Cerebellar cortex (tissue), 1 donor: ENCODE data around the gene BSG.

Experiments
- DNase-seq: peaks from one replicate; pipeline ENCODE4 v3.0.0-alpha.2; 2015; ENCODE audit warnings: low spot score

The BSG gene

GRCh38 chr19:540867-541637 is 31.3 kb upstream of the BSG start:
- DNase-seq = no peak

GRCh38 chr19:541699-542098 is 30.7 kb upstream of the BSG start:
- DNase-seq = no peak

- DNase-seq = no peak
Observed at GRCh38 chr19:542173-542866, 30.1 kb upstream of the BSG start.

GRCh38 chr19:543910-544608 is 28.3 kb upstream of the BSG start, which contains the start of gene GZMM:
GZMM (plus strand) TSS chr19:544053; CDS start chr19:544072, 19 bp downstream.
- no peak for DNase-seq

- DNase-seq = no peak
Observed at GRCh38 chr19:547117-547516, 25.3 kb upstream of the BSG start.

DNA sequence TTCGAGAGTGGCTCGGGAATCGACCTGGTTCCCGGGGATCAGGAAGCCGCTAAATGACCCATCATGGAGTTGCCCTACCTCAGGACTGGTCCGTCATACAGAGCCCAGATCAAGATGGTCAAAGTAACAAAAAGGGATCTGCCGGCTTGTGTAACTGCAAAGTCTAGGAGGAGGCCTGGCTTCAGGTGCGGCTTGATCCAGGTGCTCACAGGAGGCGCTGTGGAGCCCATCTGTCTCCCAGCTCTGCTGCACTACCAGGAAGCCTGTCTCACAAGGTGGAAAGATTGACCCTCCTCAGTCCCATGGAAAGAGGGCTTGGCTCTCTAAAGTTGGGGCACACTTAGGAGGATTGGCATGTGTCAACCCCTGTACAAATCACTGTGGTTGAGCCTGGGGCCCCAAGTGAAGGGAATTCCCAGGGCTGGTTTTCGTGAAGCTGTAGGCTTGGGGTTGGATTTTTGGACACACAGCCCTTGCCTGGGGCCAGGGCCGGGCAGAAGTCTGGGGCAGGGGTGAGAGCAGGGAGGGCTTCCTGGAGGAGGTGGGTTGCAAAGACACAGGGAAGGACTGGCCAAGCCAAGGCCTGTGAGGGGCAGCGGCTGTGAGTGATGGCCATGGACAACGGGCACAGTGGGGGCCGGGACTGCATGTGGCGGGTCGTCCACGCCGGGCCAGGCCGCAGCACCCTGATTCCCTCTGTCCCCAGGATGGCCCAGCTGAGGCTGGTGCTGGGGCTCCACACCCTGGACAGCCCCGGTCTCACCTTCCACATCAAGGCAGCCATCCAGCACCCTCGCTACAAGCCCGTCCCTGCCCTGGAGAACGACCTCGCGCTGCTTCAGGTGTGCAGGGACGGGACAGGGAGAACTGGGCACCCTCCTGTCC is 24.3 kb upstream of the BSG start:
- no peak for DNase-seq

DNA sequence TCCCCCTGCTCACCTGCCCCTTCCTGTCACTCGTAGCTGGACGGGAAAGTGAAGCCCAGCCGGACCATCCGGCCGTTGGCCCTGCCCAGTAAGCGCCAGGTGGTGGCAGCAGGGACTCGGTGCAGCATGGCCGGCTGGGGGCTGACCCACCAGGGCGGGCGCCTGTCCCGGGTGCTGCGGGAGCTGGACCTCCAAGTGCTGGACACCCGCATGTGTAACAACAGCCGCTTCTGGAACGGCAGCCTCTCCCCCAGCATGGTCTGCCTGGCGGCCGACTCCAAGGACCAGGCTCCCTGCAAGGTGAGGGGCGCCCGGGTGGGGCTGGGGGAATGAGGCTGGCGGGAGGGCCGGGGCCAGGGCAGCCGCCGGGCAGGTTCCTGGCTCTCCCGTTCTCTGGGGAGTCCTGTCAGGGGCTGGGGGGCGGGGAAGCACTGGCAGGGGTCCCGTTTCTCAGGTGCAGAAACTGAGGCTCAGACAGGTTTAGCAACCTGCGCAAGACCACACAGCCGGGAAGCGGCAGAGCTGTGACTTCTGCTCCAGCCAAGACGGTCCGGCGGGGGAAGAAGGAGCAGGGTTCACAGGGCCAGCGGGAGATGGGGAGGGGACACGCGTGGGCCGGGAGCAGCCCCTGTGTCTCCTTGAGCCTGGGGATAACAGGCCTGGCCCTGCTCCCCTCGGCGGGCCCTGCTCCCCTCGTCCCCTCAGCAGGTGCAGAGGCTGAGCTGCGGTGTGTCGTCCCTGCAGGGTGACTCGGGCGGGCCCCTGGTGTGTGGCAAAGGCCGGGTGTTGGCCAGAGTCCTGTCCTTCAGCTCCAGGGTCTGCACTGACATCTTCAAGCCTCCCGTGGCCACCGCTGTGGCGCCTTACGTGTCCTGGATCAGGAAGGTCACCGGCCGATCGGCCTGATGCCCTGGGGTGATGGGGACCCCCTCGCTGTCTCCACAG is 23.2 kb upstream of the BSG start:
- DNase-seq = no peak

DNA sequence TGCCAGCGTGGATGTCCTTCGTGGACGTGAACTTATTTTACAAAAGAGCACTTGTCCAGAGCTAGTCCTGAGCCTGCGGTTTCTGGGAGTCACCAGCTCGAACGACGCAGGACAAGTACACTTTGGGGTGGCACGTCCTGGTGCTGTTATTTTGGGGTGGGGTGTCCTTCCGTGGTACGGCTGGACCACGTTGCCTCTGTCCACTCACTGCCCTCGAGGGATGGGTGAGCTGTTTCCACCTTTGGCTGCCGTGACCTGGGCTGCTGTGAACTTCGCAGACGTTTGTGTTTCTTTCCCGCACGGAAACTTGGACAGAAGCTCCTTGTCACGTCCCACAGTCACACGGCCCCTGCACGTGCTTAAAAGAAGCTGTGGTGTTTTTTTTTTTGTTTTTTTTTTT is 17.6 kb upstream of the BSG start:
- DNase-seq = no peak

DNA sequence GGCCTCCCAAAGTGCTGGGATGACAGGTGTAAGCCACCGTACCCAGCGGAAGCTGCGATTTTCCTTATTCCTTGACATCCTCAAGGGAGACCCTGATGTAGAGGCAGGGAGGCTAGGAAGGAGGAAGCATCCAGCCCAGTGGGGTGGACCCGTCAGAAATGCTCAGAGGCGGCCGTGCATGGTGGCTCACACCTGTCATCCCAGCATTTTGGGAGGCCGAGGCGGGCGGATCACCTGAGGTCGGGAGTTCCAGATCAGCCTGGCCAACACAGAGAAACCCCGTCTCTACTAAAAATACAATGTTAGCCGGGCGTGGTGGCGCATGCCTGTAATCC is 17.0 kb upstream of the BSG start:
- no peak for DNase-seq

GRCh38 chr19:556611-557382 is 15.6 kb upstream of the BSG start:
- no peak for DNase-seq

- no peak for DNase-seq
Observed at GRCh38 chr19:558770-559439, 13.5 kb upstream of the BSG start.

DNA sequence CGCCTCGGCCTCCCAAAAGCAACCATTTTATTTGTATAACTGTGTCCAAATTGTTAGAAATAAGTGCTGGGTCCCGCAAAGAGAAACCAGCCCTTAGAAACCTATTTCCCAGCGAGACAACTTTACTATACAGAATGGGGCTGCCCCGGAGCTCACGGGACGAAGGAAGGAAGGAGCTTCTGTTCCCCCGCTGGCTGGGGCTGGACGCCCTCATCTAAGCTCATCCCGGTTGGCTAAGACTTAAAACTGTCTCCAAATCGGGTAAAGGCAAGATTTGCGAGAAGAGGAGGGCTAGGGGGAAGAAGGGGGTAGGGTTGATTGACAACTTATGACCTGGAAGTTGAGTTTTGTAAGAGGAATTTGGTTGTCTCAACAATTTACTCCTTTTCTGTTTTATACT is 12.3 kb upstream of the BSG start:
- no peak for DNase-seq

- DNase-seq = no peak
Observed at GRCh38 chr19:566403-566802, 6.0 kb upstream of the BSG start.

DNA sequence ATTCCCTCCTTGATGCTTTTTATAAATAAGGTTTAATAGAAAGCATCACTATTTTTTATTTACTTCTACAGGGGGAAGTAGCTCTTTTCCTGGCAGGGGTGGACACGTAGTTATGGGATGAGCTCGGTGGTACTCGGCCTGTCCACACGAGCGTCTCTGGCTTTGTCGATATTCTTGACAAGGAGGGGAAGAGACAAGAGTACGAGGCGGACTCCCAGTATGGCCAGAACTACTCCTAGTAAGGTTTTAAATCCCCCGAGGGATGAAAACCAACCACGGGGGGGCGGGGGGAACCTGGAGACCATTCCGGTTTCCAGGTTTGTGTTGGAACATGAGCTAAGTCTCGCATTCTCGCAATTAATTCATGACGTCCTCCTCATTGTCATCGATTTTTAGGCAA is 5.6 kb upstream of the BSG start:
- no peak for DNase-seq

GRCh38 chr19:567296-567900 is 5.0 kb upstream of the BSG start:
- no peak for DNase-seq

GRCh38 chr19:570251-570686 is 2.1 kb upstream of the BSG start:
- DNase-seq = no peak

GRCh38 chr19:570937-571565 is 1.3 kb upstream of the BSG start:
- peak; percentile 64 for DNase-seq

DNA sequence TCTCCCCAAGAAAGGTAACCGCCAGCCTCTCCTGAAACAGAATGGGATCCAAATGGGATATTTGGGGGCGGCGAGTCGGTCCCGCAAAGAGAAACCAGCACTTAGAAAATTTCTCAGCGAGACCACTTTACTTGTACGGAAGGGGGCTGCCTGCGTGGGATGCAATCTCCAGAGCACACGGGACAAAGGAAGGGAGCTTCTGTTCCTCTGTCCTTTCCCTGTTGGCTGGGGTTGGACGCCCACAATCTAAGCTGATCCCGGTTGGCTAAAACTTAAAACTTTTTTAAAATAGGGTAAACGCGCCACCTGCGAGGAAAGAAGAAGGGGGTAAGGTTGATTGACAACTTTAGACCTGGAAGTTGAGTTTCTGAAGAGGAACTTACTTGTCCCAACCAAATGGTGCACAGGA is 826 bp upstream of the BSG start:
- peak; percentile 77 for DNase-seq
